K562 (cell line): Measurements from ENCODE around the gene LBHD1. TPM values are rescaled to one million over a fixed set of nuclear protein-coding genes. Genes with fewer than 3 reads are reported as not detected.

Source experiments
- ATF6 ChIP-seq: sonication (generic); formaldehyde crosslinking; IDR thresholded peaks from 2 replicates; pipeline ENCODE4 v1.4.0; 2020; ENCODE audit warnings: mild to moderate bottlenecking, missing genetic modification reagents
- CBFA2T3 ChIP-seq: fragments of 450-650 bp; IDR thresholded peaks from 2 replicates; pipeline ENCODE4 v1.6.1; 2017
- CEBPZ ChIP-seq: fragments of 150-350 bp; IDR thresholded peaks from 2 replicates; pipeline ENCODE4 v1.6.1; 2014; ENCODE audit warnings: low read depth, mild to moderate bottlenecking, low read length, borderline replicate concordance
- E2F5 ChIP-seq: sonication (generic); formaldehyde crosslinking; IDR thresholded peaks from 2 replicates; pipeline ENCODE4 v1.8.0; 2022; ENCODE audit warnings: mild to moderate bottlenecking, missing genetic modification reagents
- ELF4 ChIP-seq: fragments of 450-650 bp; formaldehyde crosslinking; IDR thresholded peaks from 2 replicates; pipeline ENCODE4 v1.4.0; 2022; ENCODE audit warnings: missing genetic modification characterization
- GABPB1 ChIP-seq: sonication (generic); formaldehyde crosslinking; IDR thresholded peaks from 2 replicates; pipeline ENCODE4 v1.8.0; 2022; ENCODE audit warnings: mild to moderate bottlenecking, missing genetic modification reagents
- HMG20A ChIP-seq: fragments of 450-650 bp; formaldehyde crosslinking; conservative IDR thresholded peaks from 2 replicates; pipeline ENCODE4 v1.4.0; 2020; ENCODE audit warnings: mild to moderate bottlenecking, mixed read lengths
- HMGXB4 ChIP-seq: sonication (generic); formaldehyde crosslinking; IDR thresholded peaks from 2 replicates; pipeline ENCODE4 v1.8.1; 2023; ENCODE audit warnings: mild to moderate bottlenecking, missing genetic modification reagents
- JUND ChIP-seq, 2 experiments: IDR thresholded peaks; 2 replicates in 1 of 2; 3 replicates in 1 of 2; pipeline ENCODE4 v1.6.1; 2011; ENCODE audit warnings: borderline replicate concordance in 2 of 2, low read depth in 2 of 2, low read length in 2 of 2, improper control_type of control experiment in 1 of 2, missing biosample characterization in 1 of 2, missing genetic modification characterization in 1 of 2, missing genetic modification reagents in 1 of 2
- MIER1 ChIP-seq: fragments of 450-650 bp; IDR thresholded peaks from 2 replicates; pipeline ENCODE4 v1.6.1; 2016; ENCODE audit warnings: antibody characterized with exemption, mild to moderate bottlenecking, low read depth
- NFE2 ChIP-seq: IDR thresholded peaks from 2 replicates; pipeline ENCODE4 v1.6.1; 2014; ENCODE audit warnings: antibody characterized with exemption, low read depth
- OTX1 ChIP-seq: fragments of 450-650 bp; formaldehyde crosslinking; IDR thresholded peaks from 2 replicates; pipeline ENCODE4 v1.4.0; 2022; ENCODE audit warnings: mild to moderate bottlenecking
- RBBP5 ChIP-seq: fragments of 200-600 bp; sonication (generic); IDR thresholded peaks from 2 replicates; pipeline ENCODE4 v1.6.1; 2012; ENCODE audit warnings: borderline replicate concordance, mild to moderate bottlenecking, low read length, control low read depth, inconsistent platforms; ENCODE audit not compliant: insufficient read depth, poor library complexity, severe bottlenecking
- SMARCA5 ChIP-seq: fragments of 450-650 bp; IDR thresholded peaks from 2 replicates; pipeline ENCODE4 v1.6.1; 2016
- TBL1XR1 ChIP-seq, 2 experiments: IDR thresholded peaks; 2 replicates each; pipeline ENCODE4 v1.6.1; 2012; ENCODE audit warnings: improper control_type of control experiment in 2 of 2, low read length in 2 of 2, mild to moderate bottlenecking in 1 of 2
- TCF7 ChIP-seq: sonication (generic); IDR thresholded peaks from 2 replicates; pipeline ENCODE4 v1.6.1; 2016; ENCODE audit warnings: antibody characterized with exemption, borderline replicate concordance
- XRCC5 ChIP-seq: fragments of 200-400 bp; formaldehyde crosslinking; IDR thresholded peaks from 2 replicates; pipeline ENCODE4 v1.6.1; 2017; ENCODE audit warnings: low read depth, mild to moderate bottlenecking, low read length
- ZBTB8A ChIP-seq: fragments of 450-650 bp; IDR thresholded peaks from 2 replicates; pipeline ENCODE4 v1.6.1; 2018; ENCODE audit warnings: mild to moderate bottlenecking, moderate library complexity; ENCODE audit not compliant: partially characterized antibody
- ZNF23 ChIP-seq: fragments of 250-450 bp; sonication (Bioruptor Pico); IDR thresholded peaks from 2 replicates; pipeline ENCODE4 v1.4.0; 2020; ENCODE audit warnings: mild to moderate bottlenecking
- ZNF324 ChIP-seq: fragments of 250-450 bp; sonication (Bioruptor Pico); IDR thresholded peaks from 2 replicates; pipeline ENCODE4 v1.4.0; 2020; ENCODE audit warnings: mild to moderate bottlenecking
- ZNF41 ChIP-seq: fragments of 250-450 bp; sonication (Bioruptor Pico); conservative IDR thresholded peaks from 2 replicates; pipeline ENCODE4 v1.4.0; 2020; ENCODE audit warnings: mild to moderate bottlenecking
- polyA plus RNA-seq, 8 experiments: library from polyadenylated mRNA; depleted of rRNA in 4 of 8; stranded (reverse) in 5 of 8; unstranded in 3 of 8; fragments of >200 nt; fragmentation: Nextera tagmentation in 2 of 8; fragmentation: Illumina TruSeq in 1 of 8; extraction: Ambion mirVana in 2 of 8; extraction: Trizol in 1 of 8; gene quantifications; 2 replicates each; pipeline versions ENCODE4 v1.2.1 to v1.2.3, GENCODE V29; 2011 to 2014; ENCODE audit warnings: inconsistent platforms in 1 of 8, missing spikeins in 1 of 8
- total RNA-seq, 7 experiments: library from RNA; depleted of rRNA in 6 of 7; stranded (reverse); fragments of >200 nt in 6 of 7; fragmentation: Illumina TruSeq in 2 of 7; extraction: Trizol in 2 of 7; gene quantifications; 2 replicates each; pipeline versions ENCODE4 v1.2.1 to v1.2.3, GENCODE V29; 2011 to 2021; ENCODE audit warnings: low replicate concordance in 1 of 7

Gene LBHD1
- total and polyA plus RNA-seq, 9 of the 15 experiments (the other 6 are each of a cell fraction or from before 2014, with no cell fraction given): 2.6 to 28.0 (median 12.5) TPM

GRCh38 chr11:62665075-62665598, 6.9 kb downstream of the LBHD1 start, which contains the start of the genes C11orf98 and CSKMT (continued):
- TF ChIP-seq RBBP5 (peak; percentile 67), CBFA2T3 (no peak), NFE2 (no peak), HMG20A (CRISPR knock-in tag) (no peak), JUND (IDR thresholded peaks at IDR 0.05; ENCODE audit: borderline replicate concordance, low read depth, low read length) (no peak), JUND (tag; IDR thresholded peaks at IDR 0.05; ENCODE audit: borderline replicate concordance, low read depth, low read length) (no peak), TCF7 (peak; percentile 45; the same call in 1 of the 2 replicates), ZNF41 (CRISPR knock-in tag) (0 out of 2 replicates have a peak, but pooled peaks have one; percentile 11), TBL1XR1 (IDR thresholded peaks at IDR 0.05; ENCODE audit: low read length in 2 of 2) (peak; percentile 14 to 17; a peak in 1 of 4 replicates), MIER1 (no peak), HMGXB4 (CRISPR knock-in tag) (peak; percentile 24; the same call in 1 of the 2 replicates), OTX1 (no peak), GABPB1 (CRISPR knock-in tag) (peak; percentile 79; the same call in 1 of the 2 replicates), ATF6 (CRISPR knock-in tag) (peak; percentile 36; the same call in 1 of the 2 replicates), SMARCA5 (no peak), XRCC5 (no peak), ELF4 (peak; percentile 53), ZNF324 (CRISPR knock-in tag) (peak; percentile 18; the same call in 1 of the 2 replicates), ZBTB8A (no peak), CEBPZ (no peak), E2F5 (no peak), ZNF23 (CRISPR knock-in tag) (0 out of 2 replicates have a peak, but pooled peaks have one; percentile 66)
